GM12892 (cell line): ENCODE results near the gene CTSW.

ENCODE experiments used
- POLR2A ChIP-seq: IDR thresholded peaks from 2 replicates; pipeline ENCODE4 v1.6.1; 2011; ENCODE audit warnings: low read depth, low read length, control low read depth
- POLR2AphosphoS5 ChIP-seq: IDR thresholded peaks from 2 replicates; pipeline ENCODE4 v1.6.1; 2011; ENCODE audit warnings: low read depth, low read length, control low read depth
- TAF1 ChIP-seq: IDR thresholded peaks from 2 replicates; pipeline ENCODE4 v1.6.1; 2011; ENCODE audit warnings: low read depth, mild to moderate bottlenecking, control low read depth, low read length, borderline replicate concordance

DNA sequence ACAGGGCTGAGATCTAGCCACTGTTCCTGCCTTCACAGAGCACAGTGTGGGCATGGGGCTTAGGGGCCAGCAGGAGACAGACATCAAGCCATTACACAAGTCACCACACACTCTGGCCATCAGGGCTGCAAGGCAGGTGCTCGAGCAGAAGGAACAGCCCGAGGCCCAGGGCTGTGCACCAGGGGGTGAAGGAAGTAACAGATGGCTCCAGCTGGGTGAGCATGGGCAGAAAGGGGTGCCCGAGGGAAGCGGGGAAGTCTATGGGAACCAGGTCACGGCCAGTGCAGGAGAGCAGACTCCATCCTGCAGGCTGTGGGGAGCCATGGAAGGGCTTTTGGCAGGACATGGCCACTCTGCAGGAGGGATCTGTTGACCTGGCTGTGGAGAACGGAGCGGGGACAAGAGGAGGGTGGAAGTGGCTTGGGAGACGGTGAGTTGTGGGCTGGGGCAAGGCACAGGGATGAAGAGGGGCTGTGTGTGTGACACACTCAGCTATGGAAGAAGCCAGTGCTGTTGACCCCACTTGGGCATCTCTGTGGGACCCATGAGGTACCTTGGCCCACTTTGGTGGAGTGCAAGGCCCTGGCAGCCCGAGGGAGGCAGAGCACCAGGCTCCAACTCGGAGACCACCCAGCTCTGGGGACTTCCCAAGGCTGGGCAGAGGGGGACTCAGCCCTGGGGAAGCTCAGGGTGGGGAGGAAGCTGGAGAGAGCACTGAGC lies 35.6 kb downstream of the CTSW start:
- no peak for TF ChIP-seq POLR2A
- no peak for TF ChIP-seq POLR2AphosphoS5
- TF ChIP-seq TAF1, result no peak
